Astrocyte (in vitro differentiated cells and primary cell): Measurements from ENCODE around the gene ANKDD1B. TPM values are rescaled to one million over a fixed set of nuclear protein-coding genes. Genes with fewer than 3 reads are reported as not detected.
A peak's percentile ranks its signal among the peaks of the same experiment; 100 is the strongest.
"Not testable (repeated sequence)": the region's sequence is repeated elsewhere in the genome, so short reads cannot be mapped to it uniquely, and the experiment has no call there.

Experiments
- DNase-seq: peaks from one replicate; pipeline ENCODE4 v3.0.0-alpha.2; 2010; ENCODE audit warnings: low read depth
- FAIRE-seq: peaks from 2 replicates; lab custom pipeline; 2011; peaks lifted over from hg19 to GRCh38; lab: Jason Lieb, UNC
- H2AFZ ChIP-seq: 2 replicates; pipeline ENCODE4 v1.6.0; 2012; ENCODE audit warnings: low read depth, low read length, inconsistent platforms
- H3K27ac ChIP-seq: 2 replicates; pipeline ENCODE4 v1.5.1; 2011; ENCODE audit warnings: low read depth, low read length, inconsistent platforms
- H3K27me3 ChIP-seq: 2 replicates; pipeline ENCODE4 v1.6.0; 2011; ENCODE audit warnings: low read length, inconsistent platforms; ENCODE audit not compliant: insufficient read depth
- H3K36me3 ChIP-seq: 2 replicates; pipeline ENCODE4 v1.5.1; 2011; ENCODE audit warnings: low read length, inconsistent platforms; ENCODE audit not compliant: insufficient read depth
- H3K4me1 ChIP-seq: 2 replicates; pipeline ENCODE4 v1.5.1; 2011; ENCODE audit warnings: low read length, inconsistent platforms; ENCODE audit not compliant: insufficient read depth
- H3K4me2 ChIP-seq: 2 replicates; pipeline ENCODE4 v1.6.0; 2012; ENCODE audit warnings: low read length, inconsistent platforms
- H3K4me3 ChIP-seq: 2 replicates; pipeline ENCODE4 v1.5.1; 2011; ENCODE audit warnings: low read depth, mild to moderate bottlenecking, low read length, inconsistent platforms; ENCODE audit not compliant: insufficient read depth
- H3K79me2 ChIP-seq: 2 replicates; pipeline ENCODE4 v1.6.0; 2012; ENCODE audit warnings: mild to moderate bottlenecking, low read length, inconsistent platforms; ENCODE audit not compliant: insufficient read depth
- H3K9ac ChIP-seq: 2 replicates; pipeline ENCODE4 v1.6.0; 2012; ENCODE audit warnings: mild to moderate bottlenecking, low read length, inconsistent platforms
- H3K9me3 ChIP-seq: 2 replicates; pipeline ENCODE4 v1.5.1; 2012; ENCODE audit warnings: low read depth, mild to moderate bottlenecking, low read length, inconsistent platforms; ENCODE audit not compliant: insufficient read depth
- H4K20me1 ChIP-seq: 2 replicates; pipeline ENCODE4 v1.6.0; 2012; ENCODE audit warnings: low read length, inconsistent platforms; ENCODE audit not compliant: insufficient read depth
- H3K27ac Mint-ChIP-seq: one replicate; pipeline ENCODE4 v1.8.0; 2021; ENCODE audit warnings: mild to moderate bottlenecking, mixed read lengths; ENCODE audit not compliant: unreplicated experiment
- H3K27me3 Mint-ChIP-seq: one replicate; pipeline ENCODE4 v1.8.0; 2021; ENCODE audit warnings: low read depth, mixed read lengths; ENCODE audit not compliant: unreplicated experiment
- H3K36me3 Mint-ChIP-seq: one replicate; pipeline ENCODE4 v1.8.0; 2021; ENCODE audit warnings: low read depth, mixed read lengths; ENCODE audit not compliant: unreplicated experiment
- H3K4me1 Mint-ChIP-seq: one replicate; pipeline ENCODE4 v1.8.0; 2021; ENCODE audit warnings: low read depth, mixed read lengths; ENCODE audit not compliant: unreplicated experiment
- H3K4me3 Mint-ChIP-seq: one replicate; pipeline ENCODE4 v1.8.0; 2021; ENCODE audit warnings: mild to moderate bottlenecking, moderate library complexity, mixed read lengths; ENCODE audit not compliant: unreplicated experiment
- H3K9me3 Mint-ChIP-seq: one replicate; pipeline ENCODE4 v1.8.0; 2021; ENCODE audit warnings: mild to moderate bottlenecking, mixed read lengths; ENCODE audit not compliant: unreplicated experiment
- CTCF ChIP-seq: IDR thresholded peaks from 2 replicates; pipeline ENCODE4 v1.5.1; 2011; ENCODE audit warnings: low read depth, mild to moderate bottlenecking, inconsistent platforms, low read length, moderate library complexity; ENCODE audit not compliant: insufficient read depth
- EZH2 ChIP-seq: IDR thresholded peaks from 2 replicates; pipeline ENCODE4 v1.6.1; 2012; ENCODE audit warnings: mild to moderate bottlenecking, low read length, inconsistent platforms; ENCODE audit not compliant: insufficient read depth
- total RNA-seq: library from RNA; stranded (reverse); gene quantifications from 2 replicates; pipeline ENCODE4 v1.2.1, GENCODE V29; 2021

Gene ANKDD1B
- total RNA-seq, 1 donor from 2014 or later, result 0.59 TPM

- no peak overlapping the region for H2AFZ ChIP-seq
- Mint-ChIP-seq H3K36me3 (peaks cover 2% of the 10 kb centered on the region), H3K9me3 (no peaks in the 10 kb centered on the region), H3K4me1 (no peaks in the 10 kb centered on the region), H3K27ac (no peak overlapping the region), H3K27me3 (no peaks in the 10 kb centered on the region), H3K4me3 (no peak overlapping the region)
- no peaks in the 10 kb centered on the region for H3K27me3 ChIP-seq
- H3K4me3 ChIP-seq, result no peak overlapping the region
- H3K27ac ChIP-seq, result no peak overlapping the region
- H3K36me3 ChIP-seq, result peaks cover 3% of the 10 kb centered on the region
- H3K4me2 ChIP-seq, result no peak overlapping the region
- peaks cover 7% of the 10 kb centered on the region for H3K4me1 ChIP-seq
- FAIRE-seq (no peak), DNase-seq (peak; percentile 10)
- TF ChIP-seq EZH2 (no peak), CTCF (no peak)
- H3K79me2 ChIP-seq, result no peaks in the 10 kb centered on the region
- H3K9me3 ChIP-seq, result no peaks in the 10 kb centered on the region
- H4K20me1 ChIP-seq, result no peaks in the 10 kb centered on the region
- H3K9ac ChIP-seq, result no peak overlapping the region
These were observed 36.5 kb upstream of the ANKDD1B start for GRCh38 chr5:75574791-75575190.

GRCh38 chr5:75578280-75578679 is 33.0 kb upstream of the ANKDD1B start:
- not testable (repeated sequence) for H3K9ac ChIP-seq, H3K27ac ChIP-seq, H3K36me3 ChIP-seq, H3K4me3 Mint-ChIP-seq, H3K4me2 ChIP-seq, H3K27me3 Mint-ChIP-seq, H3K27me3 ChIP-seq, FAIRE-seq, H4K20me1 ChIP-seq, H3K4me1 ChIP-seq, H3K79me2 ChIP-seq, H3K9me3 ChIP-seq, H2AFZ ChIP-seq, H3K4me1 Mint-ChIP-seq, H3K36me3 Mint-ChIP-seq, H3K9me3 Mint-ChIP-seq, DNase-seq, H3K4me3 ChIP-seq, H3K27ac Mint-ChIP-seq

DNA sequence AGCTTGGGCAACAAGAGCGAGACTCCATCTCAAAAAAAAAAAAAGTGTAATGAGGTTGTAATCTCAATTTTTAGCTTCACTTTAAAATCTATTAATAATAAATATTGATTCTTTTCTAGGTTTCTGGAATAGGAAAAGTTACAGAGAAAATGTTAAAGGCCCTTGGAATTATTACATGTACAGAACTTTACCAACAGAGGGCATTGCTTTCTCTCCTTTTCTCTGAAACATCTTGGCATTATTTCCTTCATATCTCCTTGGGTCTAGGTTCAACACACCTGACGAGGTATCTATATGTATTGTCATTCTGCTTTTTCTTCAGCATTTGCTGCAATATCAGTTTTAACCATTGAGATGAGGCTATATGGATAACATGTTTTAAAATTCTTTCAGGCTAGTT is 26.6 kb upstream of the ANKDD1B start:
- H3K9me3 Mint-ChIP-seq, result no peaks in the 10 kb centered on the region
- no peak overlapping the region for H2AFZ ChIP-seq
- no peaks in the 10 kb centered on the region for H4K20me1 ChIP-seq
- H3K9me3 ChIP-seq, result no peaks in the 10 kb centered on the region
- H3K27me3 Mint-ChIP-seq, result no peaks in the 10 kb centered on the region
- no peaks in the 10 kb centered on the region for H3K27me3 ChIP-seq
- H3K27ac ChIP-seq, result no peak overlapping the region
- no peak for DNase-seq
- H3K4me1 ChIP-seq, result no peaks in the 10 kb centered on the region
- H3K36me3 ChIP-seq, result peaks cover 14% of the 10 kb centered on the region
- no peak overlapping the region for H3K4me3 Mint-ChIP-seq
- no peaks in the 10 kb centered on the region for H3K4me1 Mint-ChIP-seq
- H3K36me3 Mint-ChIP-seq, result peaks cover 5% of the 10 kb centered on the region
- FAIRE-seq, result no peak
- H3K9ac ChIP-seq, result no peak overlapping the region
- peak; percentile 22 for TF ChIP-seq CTCF
- TF ChIP-seq EZH2, result no peak
- H3K4me3 ChIP-seq, result no peak overlapping the region
- no peak overlapping the region for H3K4me2 ChIP-seq
- no peaks in the 10 kb centered on the region for H3K79me2 ChIP-seq
- H3K27ac Mint-ChIP-seq, result no peak overlapping the region
